K562 (cell line): ENCODE data around the gene MAML1. TPM values are rescaled to one million over a fixed set of nuclear protein-coding genes. Genes with fewer than 3 reads are reported as not detected.

Source experiments
- GABPA ChIP-seq: fragments of 200-800 bp; sonication (Bioruptor generic); conservative IDR thresholded peaks from 2 replicates; pipeline ENCODE4 v1.6.1; 2016; ENCODE audit warnings: low read depth, missing genetic modification characterization, missing compliant biosample characterization
- HNRNPUL1 ChIP-seq: fragments of 200-400 bp; formaldehyde crosslinking; IDR thresholded peaks from 2 replicates; pipeline ENCODE4 v1.6.1; 2017; ENCODE audit warnings: low read length
- JUN ChIP-seq, 2 experiments: sonication (generic) in 1 of 2; formaldehyde crosslinking in 1 of 2; IDR thresholded peaks; 2 replicates each; pipeline versions ENCODE4 v1.6.1 to v1.8.0; 2012 to 2022; ENCODE audit warnings: borderline replicate concordance in 2 of 2, mild to moderate bottlenecking in 2 of 2, improper control_type of control experiment in 1 of 2, low read depth in 1 of 2, low read length in 1 of 2, missing genetic modification reagents in 1 of 2
- KDM1A ChIP-seq, 2 experiments: fragments of 450-650 bp; IDR thresholded peaks; 2 replicates each; pipeline ENCODE4 v1.6.1; 2016; ENCODE audit warnings: mild to moderate bottlenecking in 2 of 2
- KDM4B ChIP-seq, 2 experiments: fragments of 450-650 bp in 1 of 2; sonication (generic) in 1 of 2; IDR thresholded peaks; 2 replicates each; pipeline ENCODE4 v1.6.1; 2016 to 2017; ENCODE audit warnings: borderline replicate concordance in 2 of 2, antibody characterized with exemption in 1 of 2, low read depth in 1 of 2, mild to moderate bottlenecking in 1 of 2
- MGA ChIP-seq: fragments of 450-650 bp; IDR thresholded peaks from 2 replicates; pipeline ENCODE4 v1.6.1; 2016; ENCODE audit warnings: mild to moderate bottlenecking, moderate library complexity
- NKRF ChIP-seq: fragments of 450-650 bp; IDR thresholded peaks from 2 replicates; pipeline ENCODE4 v1.6.1; 2016; ENCODE audit warnings: borderline replicate concordance
- SMAD1 ChIP-seq: fragments of 150-350 bp; IDR thresholded peaks from 2 replicates; pipeline ENCODE4 v1.6.1; 2014; ENCODE audit warnings: low read length, low read depth; ENCODE audit not compliant: partially characterized antibody
- SMAD2 ChIP-seq: fragments of 150-350 bp; IDR thresholded peaks from 2 replicates; pipeline ENCODE4 v1.6.1; 2014; ENCODE audit warnings: low read depth, mild to moderate bottlenecking, low read length
- SREBF2 ChIP-seq: sonication (generic); formaldehyde crosslinking; IDR thresholded peaks from 2 replicates; pipeline ENCODE4 v1.4.0; 2020; ENCODE audit warnings: mild to moderate bottlenecking, missing genetic modification reagents
- ZNF134 ChIP-seq: fragments of 250-450 bp; sonication (Bioruptor Pico); conservative IDR thresholded peaks from 2 replicates; pipeline ENCODE4 v1.4.0; 2020
- polyA plus RNA-seq, 8 experiments: library from polyadenylated mRNA; depleted of rRNA in 4 of 8; stranded (reverse) in 5 of 8; unstranded in 3 of 8; fragments of >200 nt; fragmentation: Nextera tagmentation in 2 of 8; fragmentation: Illumina TruSeq in 1 of 8; extraction: Ambion mirVana in 2 of 8; extraction: Trizol in 1 of 8; gene quantifications; 2 replicates each; pipeline versions ENCODE4 v1.2.1 to v1.2.3, GENCODE V29; 2011 to 2014; ENCODE audit warnings: inconsistent platforms in 1 of 8, missing spikeins in 1 of 8
- total RNA-seq, 7 experiments: library from RNA; depleted of rRNA in 6 of 7; stranded (reverse); fragments of >200 nt in 6 of 7; fragmentation: Illumina TruSeq in 2 of 7; extraction: Trizol in 2 of 7; gene quantifications; 2 replicates each; pipeline versions ENCODE4 v1.2.1 to v1.2.3, GENCODE V29; 2011 to 2021; ENCODE audit warnings: low replicate concordance in 1 of 7

MAML1 gene
- total and polyA plus RNA-seq, 9 of the 15 experiments (the other 6 are each of a cell fraction or from before 2014, with no cell fraction given) = 0.32 to 18.4 (median 7.0) TPM

DNA sequence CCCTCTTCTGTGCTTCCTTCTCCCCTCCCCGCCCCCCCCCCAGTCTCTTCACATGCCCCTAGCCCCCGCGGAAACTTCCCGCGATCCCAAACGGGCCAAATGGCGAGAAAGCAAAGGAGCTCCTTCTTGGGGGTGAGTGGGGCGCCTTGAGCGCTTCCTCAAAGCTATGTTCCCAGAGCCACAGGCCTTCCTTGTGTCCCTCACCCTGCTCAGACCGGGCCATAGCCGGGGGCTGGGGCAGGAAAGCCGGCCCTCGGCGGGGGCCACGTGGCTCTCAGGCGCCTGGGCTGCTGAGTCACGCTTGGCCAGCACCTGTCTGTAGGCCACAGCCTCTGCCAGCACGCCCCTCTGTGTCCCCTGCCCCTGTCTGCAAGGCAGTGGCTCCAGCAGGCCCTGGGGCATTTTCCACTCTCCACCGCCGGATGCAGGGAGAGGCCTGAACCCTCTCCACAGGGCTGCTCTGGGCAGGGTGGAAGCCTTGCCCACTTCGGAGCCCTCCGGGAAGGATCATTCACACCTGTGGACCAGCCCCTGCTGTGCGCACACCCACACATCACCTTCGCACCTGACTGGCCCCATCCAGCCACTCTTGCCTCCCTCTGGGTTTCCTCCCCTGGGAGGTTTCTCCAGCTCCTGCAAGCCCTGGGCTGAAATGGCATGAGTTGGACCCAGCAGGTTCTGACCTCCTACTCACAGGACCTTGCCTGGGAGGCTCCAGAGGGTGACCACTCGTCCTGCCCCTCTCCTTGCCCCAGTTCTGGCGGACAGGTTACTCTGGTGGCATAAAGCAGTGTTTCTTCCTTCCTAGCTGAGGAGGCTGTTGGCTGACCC lies 86.9 kb downstream of the MAML1 start (continued):
- TF ChIP-seq SREBF2 (CRISPR knock-in tag) (0 out of 2 replicates have a peak, but pooled peaks have one; percentile 31), KDM4B (IDR thresholded peaks at IDR 0.05; ENCODE audit: borderline replicate concordance in 2 of 2, low read depth in 1 of 2) (0 out of 4 replicates have a peak, but pooled peaks of 1 of the 2 experiments have one; percentile 3), KDM1A (IDR thresholded peaks at IDR 0.05) (no peak), ZNF134 (CRISPR knock-in tag) (peak; percentile 72; the same call in 1 of the 2 replicates), SMAD2 (no peak), NKRF (peak; percentile 40; the same call in 1 of the 2 replicates), HNRNPUL1 (no peak), JUN (IDR thresholded peaks at IDR 0.05; ENCODE audit: borderline replicate concordance, low read depth, low read length) (peak; percentile 63; the same call in 1 of the 2 replicates), JUN (CRISPR knock-in tag; IDR thresholded peaks at IDR 0.05; ENCODE audit: borderline replicate concordance) (no peak), SMAD1 (no peak), GABPA (tag) (0 out of 2 replicates have a peak, but pooled peaks have one; percentile 6), MGA (peak; percentile 99)
